Endothelial cell of umbilical vein (primary cell): ENCODE data around the gene SNAPC2.

Experiments
- EZH2 ChIP-seq: IDR thresholded peaks from 2 replicates; pipeline ENCODE4 v1.6.1; 2012; ENCODE audit warnings: borderline replicate concordance, low read depth, mild to moderate bottlenecking, moderate library complexity, low read length, inconsistent platforms; ENCODE audit not compliant: severe bottlenecking
- MYC ChIP-seq: IDR thresholded peaks from one replicate; pipeline ENCODE4 v1.6.1; 2011; ENCODE audit warnings: mild to moderate bottlenecking, low read depth, low read length
- POLR2A ChIP-seq: IDR thresholded peaks from 2 replicates; pipeline ENCODE4 v1.6.1; 2012; ENCODE audit warnings: low read depth, mild to moderate bottlenecking, control low read depth, low read length
- POLR2AphosphoS5 ChIP-seq: IDR thresholded peaks from 2 replicates; pipeline ENCODE4 v1.6.1; 2012; ENCODE audit warnings: low read depth, mild to moderate bottlenecking, control low read depth, low read length, moderate library complexity; ENCODE audit not compliant: insufficient read depth
- TF ChIP-seq, protein P1 (sequence below), 2 donors: IDR thresholded peaks; 1 replicate in 1 of 2; 2 replicates in 1 of 2; pipeline ENCODE4 v1.5.1; 2011; ENCODE audit warnings: low read length in 2 of 2, mild to moderate bottlenecking in 2 of 2, moderate library complexity in 2 of 2, control low read depth in 1 of 2, inconsistent platforms in 1 of 2, low read depth in 1 of 2; ENCODE audit not compliant: insufficient read depth in 1 of 2; ENCODE audit errors: extremely low read depth in 1 of 2

GRCh38 chr19:7898967-7899366 is 21.2 kb upstream of the SNAPC2 start:
- TF ChIP-seq, protein P1, sequence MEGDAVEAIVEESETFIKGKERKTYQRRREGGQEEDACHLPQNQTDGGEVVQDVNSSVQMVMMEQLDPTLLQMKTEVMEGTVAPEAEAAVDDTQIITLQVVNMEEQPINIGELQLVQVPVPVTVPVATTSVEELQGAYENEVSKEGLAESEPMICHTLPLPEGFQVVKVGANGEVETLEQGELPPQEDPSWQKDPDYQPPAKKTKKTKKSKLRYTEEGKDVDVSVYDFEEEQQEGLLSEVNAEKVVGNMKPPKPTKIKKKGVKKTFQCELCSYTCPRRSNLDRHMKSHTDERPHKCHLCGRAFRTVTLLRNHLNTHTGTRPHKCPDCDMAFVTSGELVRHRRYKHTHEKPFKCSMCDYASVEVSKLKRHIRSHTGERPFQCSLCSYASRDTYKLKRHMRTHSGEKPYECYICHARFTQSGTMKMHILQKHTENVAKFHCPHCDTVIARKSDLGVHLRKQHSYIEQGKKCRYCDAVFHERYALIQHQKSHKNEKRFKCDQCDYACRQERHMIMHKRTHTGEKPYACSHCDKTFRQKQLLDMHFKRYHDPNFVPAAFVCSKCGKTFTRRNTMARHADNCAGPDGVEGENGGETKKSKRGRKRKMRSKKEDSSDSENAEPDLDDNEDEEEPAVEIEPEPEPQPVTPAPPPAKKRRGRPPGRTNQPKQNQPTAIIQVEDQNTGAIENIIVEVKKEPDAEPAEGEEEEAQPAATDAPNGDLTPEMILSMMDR (IDR thresholded peaks at IDR 0.05; ENCODE audit: extremely low read depth in 1 of 2, insufficient read depth in 1 of 2, low read depth in 1 of 2, low read length in 2 of 2) = no peak
- TF ChIP-seq POLR2AphosphoS5 (no peak), POLR2A (no peak), EZH2 (no peak), MYC (no peak)
